Hepatocyte (in vitro differentiated cells): ENCODE data around the gene TMBIM1.

Experiments
- EZH2 ChIP-seq: fragments of 200-600 bp; sonication (generic); IDR thresholded peaks from 2 replicates; pipeline ENCODE4 v1.6.1; 2016; ENCODE audit warnings: antibody characterized with exemption, mild to moderate bottlenecking, borderline replicate concordance
- EZH2phosphoT487 ChIP-seq: fragments of 200-600 bp; sonication (generic); IDR thresholded peaks from one replicate; pipeline ENCODE4 v1.6.1; 2018; ENCODE audit warnings: antibody characterized with exemption, mild to moderate bottlenecking, low read depth, moderate library complexity; ENCODE audit not compliant: unreplicated experiment, severe bottlenecking
- TF ChIP-seq, protein P1 (sequence below): fragments of 200-600 bp; sonication (generic); IDR thresholded peaks from 2 replicates; pipeline ENCODE4 v1.5.1; 2016; ENCODE audit warnings: antibody characterized with exemption, mild to moderate bottlenecking; ENCODE audit not compliant: poor library complexity

GRCh38 chr2:218233543-218233942, 58.8 kb downstream of the TMBIM1 start:
- TF ChIP-seq, protein P1, sequence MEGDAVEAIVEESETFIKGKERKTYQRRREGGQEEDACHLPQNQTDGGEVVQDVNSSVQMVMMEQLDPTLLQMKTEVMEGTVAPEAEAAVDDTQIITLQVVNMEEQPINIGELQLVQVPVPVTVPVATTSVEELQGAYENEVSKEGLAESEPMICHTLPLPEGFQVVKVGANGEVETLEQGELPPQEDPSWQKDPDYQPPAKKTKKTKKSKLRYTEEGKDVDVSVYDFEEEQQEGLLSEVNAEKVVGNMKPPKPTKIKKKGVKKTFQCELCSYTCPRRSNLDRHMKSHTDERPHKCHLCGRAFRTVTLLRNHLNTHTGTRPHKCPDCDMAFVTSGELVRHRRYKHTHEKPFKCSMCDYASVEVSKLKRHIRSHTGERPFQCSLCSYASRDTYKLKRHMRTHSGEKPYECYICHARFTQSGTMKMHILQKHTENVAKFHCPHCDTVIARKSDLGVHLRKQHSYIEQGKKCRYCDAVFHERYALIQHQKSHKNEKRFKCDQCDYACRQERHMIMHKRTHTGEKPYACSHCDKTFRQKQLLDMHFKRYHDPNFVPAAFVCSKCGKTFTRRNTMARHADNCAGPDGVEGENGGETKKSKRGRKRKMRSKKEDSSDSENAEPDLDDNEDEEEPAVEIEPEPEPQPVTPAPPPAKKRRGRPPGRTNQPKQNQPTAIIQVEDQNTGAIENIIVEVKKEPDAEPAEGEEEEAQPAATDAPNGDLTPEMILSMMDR, result no peak
- TF ChIP-seq EZH2, result no peak
- TF ChIP-seq EZH2phosphoT487, result no peak
